ENCODE data around the gene ATAD3C.
"Not testable (repeated sequence)": the region's sequence is repeated elsewhere in the genome, so short reads cannot be mapped to it uniquely, and the experiment has no call there.

The ATAD3C gene

GRCh38 chr1:1425753-1426495 is 23.6 kb upstream of the ATAD3C start:
- H3K9me3 ChIP-seq (ENCODE audit: control insufficient read depth in 2 of 2, low read length in 2 of 2) = no peaks in the 10 kb centered on the region
- no peaks in the 10 kb centered on the region for H3K36me3 ChIP-seq (ENCODE audit: control insufficient read depth in 2 of 2, insufficient read depth in 2 of 2, low read length in 2 of 2)
- H3K9ac ChIP-seq (ENCODE audit: low read depth in 1 of 2, low read length in 2 of 2) = no peak overlapping the region
- no peak overlapping the region for H3K4me3 ChIP-seq (ENCODE audit: low read length in 2 of 2)
- H3K4me1 ChIP-seq (ENCODE audit: control insufficient read depth in 2 of 2, insufficient read depth in 2 of 2, low read length in 2 of 2) = peaks cover 2 to 4% of the 10 kb centered on the region in 2 donors
- peaks cover 2 to 3% of the 10 kb centered on the region in 2 donors for H3K27me3 ChIP-seq (ENCODE audit: control insufficient read depth in 2 of 2, insufficient read depth in 2 of 2, low read length in 2 of 2)
- no peak overlapping the region for H3K27ac ChIP-seq (ENCODE audit: low read depth in 2 of 2, low read length in 2 of 2)

- H3K9me3 ChIP-seq (ENCODE audit: control insufficient read depth in 2 of 2, low read length in 2 of 2) = no peaks in the 10 kb centered on the region
- peaks cover 4 to 7% of the 10 kb centered on the region in 2 donors for H3K4me1 ChIP-seq (ENCODE audit: control insufficient read depth in 2 of 2, insufficient read depth in 2 of 2, low read length in 2 of 2)
- no peak overlapping the region for H3K4me3 ChIP-seq (ENCODE audit: low read length in 2 of 2)
- H3K9ac ChIP-seq (ENCODE audit: low read depth in 1 of 2, low read length in 2 of 2) = no peak overlapping the region
- no peak overlapping the region for H3K27ac ChIP-seq (ENCODE audit: low read depth in 2 of 2, low read length in 2 of 2)
- peaks cover 2 to 3% of the 10 kb centered on the region in 2 donors for H3K27me3 ChIP-seq (ENCODE audit: control insufficient read depth in 2 of 2, insufficient read depth in 2 of 2, low read length in 2 of 2)
- no peaks in the 10 kb centered on the region for H3K36me3 ChIP-seq (ENCODE audit: control insufficient read depth in 2 of 2, insufficient read depth in 2 of 2, low read length in 2 of 2)
These were observed 22.9 kb upstream of the ATAD3C start for GRCh38 chr1:1426496-1427105.

GRCh38 chr1:1427106-1427819 is 22.2 kb upstream of the ATAD3C start:
- Histone ChIP-seq H3K9ac (ENCODE audit: low read depth in 1 of 2, low read length in 2 of 2) (no peak overlapping the region), H3K9me3 (ENCODE audit: control insufficient read depth in 2 of 2, low read length in 2 of 2) (no peaks in the 10 kb centered on the region), H3K4me1 (ENCODE audit: control insufficient read depth in 2 of 2, insufficient read depth in 2 of 2, low read length in 2 of 2) (peaks cover 11 to 13% of the 10 kb centered on the region in 2 donors), H3K27ac (ENCODE audit: low read depth in 2 of 2, low read length in 2 of 2) (no peak overlapping the region), H3K27me3 (ENCODE audit: control insufficient read depth in 2 of 2, insufficient read depth in 2 of 2, low read length in 2 of 2) (peaks cover 2 to 3% of the 10 kb centered on the region in 2 donors), H3K36me3 (ENCODE audit: control insufficient read depth in 2 of 2, insufficient read depth in 2 of 2, low read length in 2 of 2) (no peaks in the 10 kb centered on the region), H3K4me3 (ENCODE audit: low read length in 2 of 2) (no peak overlapping the region)

GRCh38 chr1:1427820-1428148 is 21.7 kb upstream of the ATAD3C start:
- H3K9ac ChIP-seq (ENCODE audit: low read depth in 1 of 2, low read length in 2 of 2) = no peak overlapping the region
- H3K36me3 ChIP-seq (ENCODE audit: control insufficient read depth in 2 of 2, insufficient read depth in 2 of 2, low read length in 2 of 2) = no peaks in the 10 kb centered on the region
- peaks cover 16 to 18% of the 10 kb centered on the region in 2 donors for H3K4me1 ChIP-seq (ENCODE audit: control insufficient read depth in 2 of 2, insufficient read depth in 2 of 2, low read length in 2 of 2)
- H3K27me3 ChIP-seq (ENCODE audit: control insufficient read depth in 2 of 2, insufficient read depth in 2 of 2, low read length in 2 of 2) = peaks cover 2 to 3% of the 10 kb centered on the region in 2 donors
- H3K27ac ChIP-seq (ENCODE audit: low read depth in 2 of 2, low read length in 2 of 2) = no peak overlapping the region
- H3K4me3 ChIP-seq (ENCODE audit: low read length in 2 of 2) = no peak overlapping the region
- H3K9me3 ChIP-seq (ENCODE audit: control insufficient read depth in 2 of 2, low read length in 2 of 2) = no peaks in the 10 kb centered on the region

- Histone ChIP-seq H3K9ac (ENCODE audit: low read depth in 1 of 2, low read length in 2 of 2) (no peak overlapping the region), H3K4me1 (ENCODE audit: control insufficient read depth in 2 of 2, insufficient read depth in 2 of 2, low read length in 2 of 2) (peaks cover 17 to 21% of the 10 kb centered on the region in 2 donors), H3K4me3 (ENCODE audit: low read length in 2 of 2) (no peak overlapping the region), H3K27me3 (ENCODE audit: control insufficient read depth in 2 of 2, insufficient read depth in 2 of 2, low read length in 2 of 2) (peaks cover 2 to 3% of the 10 kb centered on the region in 2 donors), H3K27ac (ENCODE audit: low read depth in 2 of 2, low read length in 2 of 2) (no peak overlapping the region), H3K36me3 (ENCODE audit: control insufficient read depth in 2 of 2, insufficient read depth in 2 of 2, low read length in 2 of 2) (no peaks in the 10 kb centered on the region), H3K9me3 (ENCODE audit: control insufficient read depth in 2 of 2, low read length in 2 of 2) (no peaks in the 10 kb centered on the region)
These were observed 21.3 kb upstream of the ATAD3C start for GRCh38 chr1:1428174-1428573.

- H3K9me3 ChIP-seq (ENCODE audit: control insufficient read depth in 2 of 2, low read length in 2 of 2); H3K9ac ChIP-seq (ENCODE audit: low read depth in 1 of 2, low read length in 2 of 2); H3K4me3 ChIP-seq (ENCODE audit: low read length in 2 of 2); H3K36me3 ChIP-seq (ENCODE audit: control insufficient read depth in 2 of 2, insufficient read depth in 2 of 2, low read length in 2 of 2); H3K27ac ChIP-seq (ENCODE audit: low read depth in 2 of 2, low read length in 2 of 2); H3K27me3 ChIP-seq (ENCODE audit: control insufficient read depth in 2 of 2, insufficient read depth in 2 of 2, low read length in 2 of 2): not testable (repeated sequence)
- peaks cover 25 to 29% of the 10 kb centered on the region in 2 donors for H3K4me1 ChIP-seq (ENCODE audit: control insufficient read depth in 2 of 2, insufficient read depth in 2 of 2, low read length in 2 of 2)
These were observed 20.5 kb upstream of the ATAD3C start for GRCh38 chr1:1428967-1429366.

GRCh38 chr1:1429671-1430073 is 19.8 kb upstream of the ATAD3C start:
- Histone ChIP-seq H3K9ac (ENCODE audit: low read depth in 1 of 2, low read length in 2 of 2) (no peak overlapping the region), H3K4me1 (ENCODE audit: control insufficient read depth in 2 of 2, insufficient read depth in 2 of 2, low read length in 2 of 2) (peaks cover 32 to 36% of the 10 kb centered on the region in 2 donors), H3K4me3 (ENCODE audit: low read length in 2 of 2) (no peak overlapping the region), H3K36me3 (ENCODE audit: control insufficient read depth in 2 of 2, insufficient read depth in 2 of 2, low read length in 2 of 2) (no peaks in the 10 kb centered on the region), H3K9me3 (ENCODE audit: control insufficient read depth in 2 of 2, low read length in 2 of 2) (no peaks in the 10 kb centered on the region), H3K27me3 (ENCODE audit: control insufficient read depth in 2 of 2, insufficient read depth in 2 of 2, low read length in 2 of 2) (peaks cover 2 to 3% of the 10 kb centered on the region in 2 donors), H3K27ac (ENCODE audit: low read depth in 2 of 2, low read length in 2 of 2) (peak overlapping the region; percentile 66 to 93)

GRCh38 chr1:1430114-1430982 is 19.1 kb upstream of the ATAD3C start:
- H3K4me1 ChIP-seq (ENCODE audit: control insufficient read depth in 2 of 2, insufficient read depth in 2 of 2, low read length in 2 of 2) = peaks cover 38 to 43% of the 10 kb centered on the region in 2 donors
- H3K36me3 ChIP-seq (ENCODE audit: control insufficient read depth in 2 of 2, insufficient read depth in 2 of 2, low read length in 2 of 2) = no peaks in the 10 kb centered on the region
- H3K4me3 ChIP-seq (ENCODE audit: low read length in 2 of 2) = no peak overlapping the region
- H3K9ac ChIP-seq (ENCODE audit: low read depth in 1 of 2, low read length in 2 of 2) = no peak overlapping the region
- H3K9me3 ChIP-seq (ENCODE audit: control insufficient read depth in 2 of 2, low read length in 2 of 2) = no peaks in the 10 kb centered on the region
- H3K27me3 ChIP-seq (ENCODE audit: control insufficient read depth in 2 of 2, insufficient read depth in 2 of 2, low read length in 2 of 2) = peaks cover 5 to 6% of the 10 kb centered on the region in 2 donors
- H3K27ac ChIP-seq (ENCODE audit: low read depth in 2 of 2, low read length in 2 of 2) = peak overlapping the region; percentile 66 to 93

GRCh38 chr1:1430992-1431844 is 18.3 kb upstream of the ATAD3C start:
- Histone ChIP-seq H3K36me3 (ENCODE audit: control insufficient read depth in 2 of 2, insufficient read depth in 2 of 2, low read length in 2 of 2) (no peaks in the 10 kb centered on the region), H3K27ac (ENCODE audit: low read depth in 2 of 2, low read length in 2 of 2) (peak overlapping the region; percentile 92 to 93), H3K4me3 (ENCODE audit: low read length in 2 of 2) (peak overlapping the region in 1 of 2 donors; percentile 22), H3K27me3 (ENCODE audit: control insufficient read depth in 2 of 2, insufficient read depth in 2 of 2, low read length in 2 of 2) (peaks cover 5 to 7% of the 10 kb centered on the region in 2 donors), H3K4me1 (ENCODE audit: control insufficient read depth in 2 of 2, insufficient read depth in 2 of 2, low read length in 2 of 2) (peaks cover 43 to 48% of the 10 kb centered on the region in 2 donors), H3K9ac (ENCODE audit: low read depth in 1 of 2, low read length in 2 of 2) (peak overlapping the region in 1 of 2 donors; percentile 65), H3K9me3 (ENCODE audit: control insufficient read depth in 2 of 2, low read length in 2 of 2) (no peaks in the 10 kb centered on the region)
